Caco-2 (cell line): ENCODE results near the gene CDCP1. TPM values are rescaled to one million over a fixed set of nuclear protein-coding genes. Genes with fewer than 3 reads are reported as not detected.

Source experiments
- BruUV-seq: library from RNA; stranded (reverse); fragments of 400-500 nt; replicated peaks from 2 replicates; lab custom pipeline; 2021; lab: Mats Ljungman, UMichigan
- CTCF ChIA-PET: fragments of 300-600 bp; sonication (Branson Sonifier 250); formaldehyde crosslinking; loops from one replicate; lab custom pipeline; 2022; ENCODE audit warnings: antibody characterized with exemption; lab: Charles Lee
- POLR2A ChIA-PET: fragments of 300-600 bp; sonication (Branson Sonifier 250); formaldehyde crosslinking; loops from one replicate; lab custom pipeline; 2022; ENCODE audit warnings: antibody characterized with exemption; lab: Charles Lee
- DNase-seq, 2 experiments: peaks; one replicate each; pipeline versions ENCODE4 v3.0.0 to v3.0.0-alpha.2; 2020 to 2022
- H3K27me3 ChIP-seq: replicated peaks from 2 replicates; pipeline ENCODE4 v1.6.0; 2011; ENCODE audit warnings: low read length; ENCODE audit not compliant: control insufficient read depth, insufficient read depth
- H3K36me3 ChIP-seq: 2 replicates; pipeline ENCODE4 v1.5.1; 2011; ENCODE audit warnings: low read length; ENCODE audit not compliant: control insufficient read depth, insufficient read depth
- H3K4me1 ChIP-seq: fragments of 250-450 bp; sonication (Bioruptor Pico); 2 replicates; pipeline ENCODE4 v1.5.1; 2020; ENCODE audit warnings: mild to moderate bottlenecking
- H3K4me3 ChIP-seq: 2 replicates; pipeline ENCODE4 v1.5.1; 2011; ENCODE audit warnings: low read depth, mild to moderate bottlenecking, control low read depth, low read length
- H3K9me3 ChIP-seq: fragments of 250-450 bp; sonication (Bioruptor Pico); 2 replicates; pipeline ENCODE4 v1.5.1; 2020; ENCODE audit warnings: mild to moderate bottlenecking, moderate library complexity
- H3K27ac Mint-ChIP-seq: one replicate; pipeline ENCODE4 v1.8.0; 2022; ENCODE audit warnings: mixed read lengths; ENCODE audit not compliant: unreplicated experiment
- H3K27me3 Mint-ChIP-seq: one replicate; pipeline ENCODE4 v1.8.0; 2022; ENCODE audit warnings: mixed read lengths; ENCODE audit not compliant: insufficient read depth, unreplicated experiment
- H3K36me3 Mint-ChIP-seq: one replicate; pipeline ENCODE4 v1.8.0; 2022; ENCODE audit warnings: mild to moderate bottlenecking, mixed read lengths; ENCODE audit not compliant: insufficient read depth, unreplicated experiment
- H3K4me1 Mint-ChIP-seq: one replicate; pipeline ENCODE4 v1.8.0; 2022; ENCODE audit warnings: low read depth, mixed read lengths; ENCODE audit not compliant: unreplicated experiment
- H3K4me3 Mint-ChIP-seq: one replicate; pipeline ENCODE4 v1.8.0; 2022; ENCODE audit warnings: mild to moderate bottlenecking, moderate library complexity, mixed read lengths; ENCODE audit not compliant: unreplicated experiment
- H3K9me3 Mint-ChIP-seq: one replicate; pipeline ENCODE4 v1.8.0; 2022; ENCODE audit warnings: mixed read lengths; ENCODE audit not compliant: unreplicated experiment
- CTCF ChIP-seq, 2 experiments: fragments of 200-600 bp in 1 of 2; IDR thresholded peaks; 1 replicate in 1 of 2; 2 replicates in 1 of 2; pipeline versions ENCODE4 v1.5.1 to v1.8.0; 2011 to 2022; ENCODE audit warnings: antibody characterized with exemption in 1 of 2, control low read depth in 1 of 2, inconsistent platforms in 1 of 2, low read depth in 1 of 2, low read length in 1 of 2, mild to moderate bottlenecking in 1 of 2, moderate library complexity in 1 of 2; ENCODE audit not compliant: insufficient read depth in 1 of 2, severe bottlenecking in 1 of 2, unreplicated experiment in 1 of 2
- intact Hi-C: fragments of 100-400 bp; cut with micrococcal nuclease; formaldehyde crosslinking; loops from one replicate; pipeline ENCODE4 v1.10.0; 2022; ENCODE audit not compliant: unreplicated experiment
- total RNA-seq: library from RNA; stranded (reverse); gene quantifications from 2 replicates; pipeline ENCODE4 v1.2.3, GENCODE V29; 2022

The CDCP1 gene
- total RNA-seq, 1 experiment from 2014 or later: 22.5 TPM

- ChIA-PET CTCF (no interaction called here), POLR2A (no interaction called here)
- no peak overlapping the region for H3K27ac Mint-ChIP-seq
- H3K36me3 Mint-ChIP-seq: peaks cover 5% of the 10 kb centered on the region
- Histone ChIP-seq H3K4me3 (no peak overlapping the region), H3K4me1 (no peaks in the 10 kb centered on the region), H3K36me3 (no peaks in the 10 kb centered on the region), H3K9me3 (no peaks in the 10 kb centered on the region), H3K27me3 (no peaks in the 10 kb centered on the region)
- intact Hi-C loops: no loop called here
- H3K9me3 Mint-ChIP-seq: no peaks in the 10 kb centered on the region
- TF ChIP-seq CTCF (IDR thresholded peaks at IDR 0.05; ENCODE audit: insufficient read depth in 1 of 2, low read depth in 1 of 2, low read length in 1 of 2, severe bottlenecking in 1 of 2, unreplicated experiment in 1 of 2): no peak
- peaks cover 6% of the 10 kb centered on the region for H3K27me3 Mint-ChIP-seq
- H3K4me1 Mint-ChIP-seq: no peaks in the 10 kb centered on the region
- no peak overlapping the region for H3K4me3 Mint-ChIP-seq
- DNase-seq: no peak
- BruUV-seq: no TSS peak
Measured at GRCh38 chr3:45033791-45034190, 112.4 kb downstream of the CDCP1 start.

Other genes with a start within 250 kb of the CDCP1 start
- gene ZDHHC3, start 170.2 kb downstream of the CDCP1 start, total RNA-seq: 68.4 and 71.3 TPM in 2 replicates
- 70.9 and 73.8 TPM in 2 replicates for gene EXOSC7, start 170.1 kb downstream of the CDCP1 start, total RNA-seq
- gene CLEC3B, start 120.1 kb downstream of the CDCP1 start, total RNA-seq: 1.1 TPM in 1 of 2 replicates, not detected in the other
- gene TMEM158, start 79.9 kb upstream of the CDCP1 start, total RNA-seq: 0.70 and 0.82 TPM in 2 replicates
- gene LARS2, start 242.2 kb upstream of the CDCP1 start, total RNA-seq: 29.0 and 29.4 TPM in 2 replicates